Anterior cingulate cortex (tissue), 58 donors: ENCODE results near the gene ARPC1A.
"Not testable (repeated sequence)": the region's sequence is repeated elsewhere in the genome, so short reads cannot be mapped to it uniquely, and the experiment has no call there.

ENCODE experiments used
- DNase-seq, 58 donors: peaks; one replicate each; lab custom pipeline; 2025; lab: John Stamatoyannopoulos, UW

Gene ARPC1A

DNA sequence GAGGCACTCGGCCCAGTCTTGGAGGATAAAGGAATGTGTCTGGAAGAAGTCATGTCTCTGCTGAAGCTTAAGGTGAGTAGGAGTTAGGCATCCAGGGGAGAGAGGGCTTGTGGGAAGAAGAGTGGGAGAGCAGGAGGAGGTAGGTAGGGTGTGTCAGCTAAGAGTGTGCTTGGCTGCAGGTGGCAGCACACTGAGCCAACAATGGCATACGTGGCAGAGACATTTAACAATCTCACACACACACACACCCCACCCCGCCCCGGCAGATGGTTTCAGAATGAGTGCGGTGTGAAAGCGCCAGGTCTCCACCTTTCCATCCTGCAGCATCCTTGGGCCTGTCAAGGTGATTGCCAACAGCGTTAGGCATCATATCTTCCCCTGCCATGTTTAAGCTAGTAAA, 11.2 kb upstream of the ARPC1A start:
- DNase-seq, result peak in 1 of 58 donors; percentile 22

DNA sequence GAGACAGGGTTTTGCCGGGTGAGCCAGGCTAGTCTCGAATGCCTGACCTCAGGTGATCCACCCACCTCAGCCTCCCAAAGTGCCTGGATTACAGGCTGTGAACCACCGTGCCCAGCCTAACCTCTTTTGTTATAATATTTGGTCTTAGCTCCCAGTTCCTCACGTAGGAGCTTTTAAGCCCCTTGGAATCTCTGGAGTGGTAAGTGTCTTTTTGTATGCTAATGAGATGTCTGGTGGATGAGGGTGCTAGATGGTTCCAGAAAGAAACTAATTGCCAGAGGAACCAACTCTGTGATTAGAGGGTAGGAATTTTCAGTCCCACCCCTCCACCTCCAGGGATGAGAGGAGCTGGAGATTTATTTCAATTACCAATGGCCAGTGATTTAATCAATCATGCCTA, 5.3 kb upstream of the ARPC1A start:
- DNase-seq, result no peak

DNA sequence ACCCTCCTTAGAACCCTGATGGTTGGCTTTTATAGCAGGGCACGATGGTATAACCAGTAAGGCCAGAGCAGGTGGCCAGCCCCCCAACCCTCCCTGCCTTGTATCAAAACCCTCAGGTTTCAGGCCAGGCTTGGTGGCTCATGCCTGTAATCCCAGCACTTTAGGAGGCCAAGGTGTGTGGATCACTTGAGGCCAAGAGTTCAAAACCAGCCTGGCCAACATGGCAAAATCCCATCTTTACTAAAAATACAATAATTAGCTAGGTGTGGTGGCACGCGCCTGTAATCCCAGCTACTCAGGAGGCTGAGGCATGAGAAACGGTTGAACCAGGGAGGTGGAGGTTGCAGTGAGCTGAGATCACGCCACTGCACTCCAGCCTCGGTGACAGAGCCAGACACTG, 3.0 kb upstream of the ARPC1A start:
- not testable (repeated sequence) for DNase-seq

DNA sequence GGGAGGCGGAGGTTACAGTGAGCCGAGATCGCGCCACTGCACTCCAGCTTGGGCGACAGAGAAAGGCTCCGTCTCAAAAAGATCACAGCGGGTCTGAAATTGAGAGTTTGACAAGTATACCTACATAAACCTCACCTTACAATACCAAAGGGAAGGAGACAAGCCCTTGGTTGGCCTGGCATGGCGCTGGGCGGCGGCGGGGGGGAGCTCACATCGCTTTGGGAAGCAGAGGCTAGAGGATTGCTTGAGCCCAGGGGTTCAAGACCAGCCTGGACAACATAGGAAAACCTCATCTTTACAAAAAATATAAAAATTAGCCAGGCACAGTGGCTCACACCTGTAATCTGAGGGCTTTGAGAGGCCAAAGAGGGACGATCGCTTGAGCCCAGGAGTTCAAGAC, 1.1 kb upstream of the ARPC1A start:
- DNase-seq, result no peak

DNA sequence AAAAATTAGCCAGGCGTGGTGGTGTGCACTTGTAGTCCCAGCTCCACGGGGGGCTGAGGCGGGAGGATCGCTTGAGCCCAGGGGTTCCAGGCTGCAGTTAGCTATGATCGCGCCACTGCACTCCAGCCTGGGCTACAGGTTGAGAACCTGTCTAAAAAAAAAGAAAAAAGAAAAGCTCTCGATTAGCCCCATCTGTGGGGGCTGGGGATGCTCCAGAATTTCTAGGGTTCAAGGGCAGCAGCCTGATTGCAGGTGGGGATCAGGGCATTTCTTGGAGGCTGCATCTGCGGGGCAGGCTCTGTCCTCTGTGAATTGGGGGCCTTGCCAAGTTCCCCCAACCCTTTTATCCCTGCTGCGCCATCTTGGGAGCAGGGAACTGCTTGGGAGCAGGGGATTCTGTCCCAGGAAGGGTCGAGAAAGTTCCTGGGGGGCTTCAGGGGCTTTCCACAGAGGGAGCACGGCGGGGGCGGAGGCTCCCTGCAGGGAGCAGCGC, 651 bp upstream of the ARPC1A start:
- no peak for DNase-seq

DNA sequence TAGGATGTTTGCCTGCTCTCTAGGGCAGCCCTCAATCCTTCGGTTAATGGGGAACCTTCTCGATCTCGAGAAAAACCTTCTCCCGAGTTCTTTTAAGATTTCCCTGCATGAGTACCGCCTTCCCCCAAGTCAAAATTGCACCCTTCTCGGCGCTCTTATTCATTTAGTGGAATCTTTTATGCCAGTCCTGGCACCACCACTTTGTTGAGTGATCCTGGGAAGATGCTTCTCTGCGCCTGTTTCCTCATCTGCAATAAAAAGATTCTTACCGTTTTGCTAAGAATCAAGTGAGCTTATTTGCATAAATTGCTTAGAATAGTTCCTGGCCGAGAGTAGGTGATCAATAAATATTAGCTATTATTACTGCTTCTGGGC, 697 bp downstream of the ARPC1A start:
- DNase-seq, result no peak

DNA sequence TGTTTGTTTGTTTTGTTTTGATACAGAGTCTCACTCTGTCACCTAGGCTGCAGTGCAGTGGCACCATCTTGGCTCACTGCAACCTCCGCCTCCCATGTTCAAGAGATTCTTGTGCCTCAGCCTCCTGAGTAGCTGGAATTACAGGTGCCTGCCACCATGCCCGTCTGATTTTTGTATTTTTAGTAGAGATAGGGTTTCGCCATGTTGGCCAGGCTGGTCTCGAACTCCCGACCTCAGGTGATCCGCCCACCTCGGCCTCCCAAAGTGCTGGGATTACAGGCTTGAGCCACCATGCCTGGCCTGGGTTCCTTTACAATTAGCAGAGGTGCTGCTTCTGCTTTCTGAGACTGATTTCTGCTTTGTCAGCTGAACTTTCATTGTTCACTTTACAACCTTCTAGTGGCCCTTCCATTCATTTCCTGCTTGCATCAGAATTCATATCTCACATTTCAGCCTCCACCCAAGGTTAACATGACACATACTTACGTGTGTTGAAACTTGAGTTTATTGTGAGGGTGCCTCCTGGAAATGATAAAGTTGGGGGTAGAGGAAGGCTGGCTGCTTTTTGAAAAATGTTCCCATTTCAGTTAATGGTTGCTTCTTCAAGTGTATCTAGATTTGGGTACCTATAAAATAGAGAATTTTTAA, 4.7 kb downstream of the ARPC1A start:
- DNase-seq, result not testable (repeated sequence)

DNA sequence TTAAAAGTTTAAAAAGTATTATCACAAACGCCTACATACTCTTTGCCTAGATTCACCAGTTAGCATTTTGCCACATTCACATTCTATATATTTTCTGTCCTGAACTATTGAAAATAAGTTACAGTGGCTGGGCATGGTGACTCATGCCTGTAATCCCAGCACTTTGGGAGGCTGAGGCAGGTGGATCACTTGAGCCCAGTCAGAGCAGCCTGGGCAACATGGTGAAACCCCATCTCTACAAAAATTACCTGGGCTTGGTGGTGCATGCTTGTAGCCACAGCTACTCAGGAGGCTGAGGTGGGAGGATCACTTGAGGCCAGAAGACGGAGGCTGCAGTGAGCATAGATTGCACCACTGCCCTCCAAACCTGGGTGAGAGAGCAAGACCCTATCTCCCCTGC, 5.3 kb downstream of the ARPC1A start:
- no peak for DNase-seq

DNA sequence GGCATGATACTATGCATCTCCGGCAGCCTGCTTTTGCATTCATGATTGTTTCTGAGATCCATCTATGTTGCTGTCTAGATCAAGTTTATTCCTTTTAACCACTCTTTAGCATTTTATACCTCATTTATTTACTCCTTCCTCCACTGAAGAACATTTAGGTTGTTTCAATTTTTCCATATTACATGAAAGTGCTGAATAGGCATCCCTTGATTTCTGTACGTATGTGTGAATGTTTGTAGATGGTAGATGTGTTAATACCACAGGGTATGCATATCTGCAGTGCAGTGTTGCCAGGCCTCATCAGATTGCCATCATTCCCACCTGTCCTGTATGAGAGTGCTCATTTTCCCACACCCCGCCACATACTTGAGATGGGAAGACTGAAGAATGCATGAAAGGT, 13.9 kb downstream of the ARPC1A start:
- no peak for DNase-seq

DNA sequence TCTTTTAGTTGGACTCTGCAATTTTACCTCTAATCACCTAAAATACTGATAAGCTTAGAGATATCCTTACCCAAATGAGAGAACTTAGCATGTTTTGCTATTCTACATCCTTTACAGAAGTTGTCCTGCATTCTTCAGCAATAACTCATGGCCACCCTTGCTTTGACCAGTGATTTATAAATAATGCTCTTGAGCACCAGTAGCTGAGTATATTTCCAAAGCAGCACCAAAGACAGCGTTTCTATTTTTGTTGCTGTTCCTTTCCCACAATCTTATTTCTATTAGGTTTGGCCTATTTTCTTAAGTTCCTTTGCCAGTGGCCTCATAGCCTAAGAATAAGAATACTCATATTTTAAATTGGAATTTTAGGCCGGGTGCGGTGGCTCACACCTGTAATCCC, 15.0 kb downstream of the ARPC1A start:
- DNase-seq, result no peak

DNA sequence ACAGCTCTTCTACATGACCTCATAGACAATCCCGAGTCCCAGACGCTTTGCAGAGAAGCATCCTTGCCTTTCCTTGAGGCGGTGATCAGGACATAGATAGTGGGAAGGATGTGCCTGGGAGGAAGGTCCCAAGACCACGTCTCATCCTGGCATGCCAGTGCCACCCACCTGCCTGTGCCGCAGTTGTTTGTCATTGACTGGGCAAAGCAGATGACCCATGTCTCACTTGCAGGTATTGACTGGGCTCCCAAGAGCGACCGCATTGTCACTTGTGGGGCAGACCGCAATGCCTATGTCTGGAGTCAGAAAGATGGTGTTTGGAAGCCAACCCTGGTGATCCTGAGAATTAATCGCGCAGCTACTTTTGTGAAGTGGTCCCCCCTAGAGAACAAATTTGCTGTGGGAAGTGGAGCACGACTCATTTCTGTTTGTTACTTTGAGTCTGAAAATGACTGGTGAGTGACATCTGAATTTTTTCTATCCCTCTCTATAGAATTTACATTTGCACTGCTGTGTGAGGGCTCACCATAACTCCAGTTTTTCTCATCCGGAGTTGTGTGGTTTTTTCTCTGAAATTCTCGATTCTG, 18.5 kb downstream of the ARPC1A start:
- no peak for DNase-seq

DNA sequence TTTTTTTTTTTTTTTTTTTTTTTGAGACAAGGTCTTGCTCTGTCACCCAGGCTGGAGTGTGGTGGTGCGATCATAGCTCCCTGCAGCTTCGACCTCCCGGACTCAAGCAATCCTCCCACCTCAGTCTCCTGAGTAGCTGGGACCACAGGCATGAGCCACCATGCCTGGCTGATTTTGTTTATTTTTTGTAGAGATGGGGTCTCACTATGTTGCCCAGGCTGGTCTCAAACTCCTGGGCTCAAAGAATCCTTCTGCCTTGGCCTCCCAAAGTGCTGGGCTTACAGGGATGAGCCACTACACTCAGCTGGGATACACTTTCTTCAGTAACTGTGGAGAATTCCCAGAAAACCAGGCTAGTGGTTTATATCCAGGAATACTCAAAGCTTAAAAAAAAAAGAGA, 24.9 kb downstream of the ARPC1A start:
- DNase-seq, result not testable (repeated sequence)

DNA sequence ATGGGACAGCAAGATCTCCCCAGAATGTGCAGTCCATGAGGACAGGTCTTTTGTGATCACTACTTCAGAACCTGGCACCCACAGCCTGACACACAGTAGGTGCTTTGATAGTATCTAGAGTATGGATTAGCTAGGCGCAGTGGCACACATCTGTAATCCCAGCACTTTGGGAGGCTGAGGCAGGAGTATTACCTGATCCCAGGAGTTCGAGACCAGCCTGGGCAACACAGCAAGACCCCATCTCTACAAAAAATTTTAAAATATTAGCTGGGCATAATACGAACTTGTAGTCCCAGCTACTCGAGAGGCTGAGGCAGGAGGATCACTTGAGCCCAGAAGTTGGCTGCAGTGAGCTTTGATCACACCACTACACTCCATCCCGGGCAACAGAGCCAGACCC, 26.5 kb downstream of the ARPC1A start:
- no peak for DNase-seq

DNA sequence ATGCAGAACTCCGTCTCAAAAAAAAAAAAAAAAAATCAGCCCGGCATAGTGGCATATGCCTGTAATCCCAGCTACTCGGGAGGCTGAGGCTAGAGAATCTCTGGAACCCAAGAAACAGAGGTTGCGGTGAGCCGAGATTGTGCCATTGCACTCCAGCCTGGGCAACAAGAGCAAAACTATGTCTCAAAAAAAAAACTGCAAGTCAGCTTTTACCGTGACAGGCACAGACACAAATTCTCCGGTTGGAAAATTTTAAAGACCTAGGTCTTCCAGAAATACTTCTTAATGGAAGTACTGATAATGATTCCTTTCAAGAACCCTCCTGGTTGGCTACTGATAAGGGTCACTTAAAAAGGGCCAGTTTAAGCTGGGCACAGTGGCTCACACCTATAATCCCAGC, 29.4 kb downstream of the ARPC1A start:
- DNase-seq, result no peak

DNA sequence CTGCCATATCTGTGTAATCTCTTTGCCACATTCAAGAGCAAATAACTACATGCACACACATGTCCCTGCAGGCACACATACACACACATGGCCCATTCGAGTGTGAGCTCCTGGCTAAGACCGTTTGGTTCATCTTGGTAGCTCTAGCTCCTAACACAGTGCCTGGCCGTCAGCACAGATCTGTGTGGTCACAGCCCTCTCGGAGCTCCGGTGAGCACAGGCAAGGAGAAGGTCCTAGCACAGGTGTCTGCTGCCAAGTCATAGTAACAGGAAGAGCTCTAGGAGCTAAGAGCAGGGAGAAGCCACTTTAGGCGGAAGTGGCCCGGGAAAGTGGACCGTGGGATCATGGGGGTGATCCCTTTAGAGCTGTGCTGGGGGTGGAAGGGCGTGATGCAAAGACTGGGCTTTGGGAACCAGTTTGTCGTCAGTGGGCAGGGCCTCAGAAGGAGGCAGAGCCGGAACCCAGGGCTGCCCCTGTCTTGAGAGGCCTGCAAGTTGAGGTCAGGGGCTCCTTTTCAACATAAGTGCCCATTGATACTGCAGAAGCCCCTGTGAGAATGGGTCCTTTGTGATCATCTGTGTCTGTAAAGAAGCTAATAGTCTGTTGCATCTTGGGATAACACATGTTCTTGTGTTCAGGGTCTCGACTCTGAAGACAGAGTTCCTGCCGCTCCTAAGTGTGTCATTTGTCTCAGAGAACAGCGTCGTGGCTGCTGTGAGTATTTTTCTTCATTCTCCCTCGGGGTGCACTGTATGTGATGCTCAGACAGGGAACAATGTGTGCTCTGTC, 32.2 kb downstream of the ARPC1A start:
- DNase-seq, result peak in 8 of 58 donors; percentile 5 to 51 (median 32)

DNA sequence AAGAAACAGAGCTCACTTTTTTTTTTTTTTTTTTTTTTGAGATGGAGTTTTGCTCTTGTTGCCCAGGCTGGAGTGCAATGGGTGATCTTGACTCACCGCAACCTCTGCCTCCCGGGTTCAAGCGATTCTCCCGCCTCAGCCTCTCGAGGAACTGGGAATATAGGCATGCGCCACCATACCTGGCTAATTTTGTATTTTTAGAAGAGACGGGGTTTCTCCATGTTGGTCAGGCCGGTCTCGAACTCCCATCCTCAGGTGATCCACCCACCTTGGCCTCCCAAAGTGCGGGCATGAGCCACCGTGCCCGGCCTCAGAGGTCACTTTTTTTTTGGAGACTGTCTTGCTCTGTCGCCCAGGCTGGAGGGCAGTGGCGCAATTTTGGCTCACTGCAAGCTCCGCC, 32.8 kb downstream of the ARPC1A start:
- DNase-seq, result not testable (repeated sequence)

DNA sequence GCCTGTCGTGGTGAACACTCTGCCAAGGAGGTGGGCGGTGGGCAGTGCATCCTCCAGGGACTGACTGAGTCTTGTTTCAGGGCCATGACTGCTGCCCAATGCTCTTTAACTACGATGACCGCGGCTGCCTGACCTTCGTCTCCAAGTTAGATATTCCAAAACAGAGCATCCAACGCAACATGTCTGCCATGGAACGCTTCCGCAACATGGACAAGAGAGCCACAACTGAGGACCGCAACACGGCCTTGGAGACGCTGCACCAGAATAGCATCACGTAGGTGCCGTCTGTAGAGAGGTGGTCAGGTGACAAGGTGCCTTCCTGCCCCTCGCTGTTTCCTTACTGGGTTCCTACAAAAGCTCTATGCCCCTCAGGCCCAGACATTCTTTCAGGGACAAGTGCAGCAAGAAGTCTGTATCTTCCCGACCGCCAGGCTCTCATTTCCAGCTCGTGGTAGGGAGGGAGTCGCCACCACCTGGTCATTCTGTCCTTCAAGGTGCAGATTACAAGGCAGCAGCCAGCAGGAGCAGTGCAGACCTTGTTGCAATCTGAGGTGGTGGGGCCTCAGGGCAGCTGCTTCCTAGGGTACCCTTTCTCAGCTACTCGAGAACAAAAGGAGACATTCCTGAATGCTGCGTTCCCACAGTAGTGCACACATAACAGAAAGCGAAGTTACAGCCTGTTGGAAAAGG, 33.9 kb downstream of the ARPC1A start:
- no peak for DNase-seq

DNA sequence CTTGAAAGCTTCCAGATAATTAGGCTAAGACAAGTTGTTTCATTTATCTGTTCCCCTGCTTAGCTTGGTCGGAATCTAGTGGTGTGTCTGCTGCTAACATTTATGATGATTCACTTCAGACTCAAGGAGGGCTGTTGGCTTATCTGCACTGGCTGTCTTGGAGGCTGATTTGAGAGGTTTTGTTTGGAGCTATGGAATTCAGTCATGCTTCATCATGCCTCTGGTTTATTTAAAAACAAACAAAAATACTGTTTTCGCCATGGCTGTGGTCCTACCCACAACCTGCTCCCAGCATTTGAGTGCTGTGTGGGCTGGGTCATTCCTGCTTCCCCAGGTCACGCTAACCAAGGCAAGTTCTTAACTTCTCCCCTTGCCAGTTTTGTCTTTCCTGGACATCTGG, 37.1 kb downstream of the ARPC1A start:
- DNase-seq, result no peak

DNA sequence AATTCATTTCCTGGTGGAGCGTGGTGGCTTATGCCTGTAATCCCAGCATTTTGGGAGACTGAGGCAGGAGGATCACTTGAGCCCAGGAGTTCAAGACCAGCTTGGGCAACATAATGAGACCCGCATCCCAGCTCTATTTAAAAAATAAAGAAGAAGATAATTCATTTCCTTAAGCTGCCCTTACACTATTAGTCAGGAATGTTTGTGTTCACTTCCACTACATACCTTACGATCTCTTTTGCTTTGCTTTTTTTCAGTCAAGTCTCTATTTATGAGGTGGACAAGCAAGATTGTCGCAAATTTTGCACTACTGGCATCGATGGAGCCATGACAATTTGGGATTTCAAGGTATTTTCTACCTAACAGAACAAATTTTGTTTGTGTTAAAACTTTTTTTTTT, 37.6 kb downstream of the ARPC1A start:
- no peak for DNase-seq

DNA sequence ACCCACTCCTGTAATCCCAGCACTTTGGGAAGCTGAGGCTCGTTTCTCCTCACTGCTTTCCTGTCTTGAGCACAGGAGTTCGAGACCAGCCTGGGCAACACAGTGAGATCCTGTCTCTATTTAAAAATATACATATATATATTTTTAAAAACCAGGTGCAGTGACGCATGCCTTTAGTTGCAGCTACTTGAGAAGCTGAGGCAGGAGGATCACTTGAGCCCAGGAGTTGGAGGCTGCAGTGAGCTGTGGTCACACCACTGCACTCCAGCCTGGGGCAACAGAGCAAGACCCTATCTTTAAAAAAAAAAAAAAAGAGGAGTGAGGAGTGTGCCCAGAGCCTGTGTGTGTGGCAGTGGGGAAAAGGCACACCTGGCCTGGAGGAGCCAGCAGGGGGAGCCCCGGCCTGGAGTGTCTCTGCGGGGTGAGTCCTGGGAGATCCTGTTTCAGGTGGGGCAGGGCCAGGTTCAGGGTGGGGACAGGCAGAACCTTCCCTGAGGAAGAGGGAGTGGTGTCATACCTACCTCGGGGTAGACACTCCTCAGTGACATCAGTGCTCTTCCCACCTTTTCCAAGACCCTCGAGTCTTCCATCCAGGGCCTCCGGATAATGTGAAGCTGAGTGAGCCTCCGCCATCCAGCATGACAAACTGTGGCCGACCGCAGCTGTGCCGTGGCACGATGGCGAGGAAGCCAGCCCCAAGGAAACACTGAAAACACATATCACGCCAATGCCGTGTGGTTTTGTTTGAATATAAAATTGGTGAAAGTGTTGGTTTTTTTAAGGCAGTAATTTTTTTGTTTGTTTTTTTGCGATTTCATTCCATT, 39.8 kb downstream of the ARPC1A start:
- DNase-seq, result peak in 2 of 58 donors; percentile 5 to 12
